K562 (cell line): ENCODE data around the gene HSPB3. TPM values are rescaled to one million over a fixed set of nuclear protein-coding genes. Genes with fewer than 3 reads are reported as not detected.

ENCODE experiments used
- ATAC-seq: fragments of 200-7000 bp; cut with Tn5 transposase; 3 replicates; pipeline ENCODE4 v1.9.1; 2020; ENCODE audit warnings: moderate library complexity
- BruUV-seq: library from RNA; stranded (reverse); fragments of 400-500 nt; replicated peaks from 2 replicates; lab custom pipeline; 2021; lab: Mats Ljungman, UMichigan
- CTCF ChIA-PET: fragments of 300-600 bp; formaldehyde crosslinking; extraction: SDS; loops from one replicate; lab custom pipeline; 2021; ENCODE audit warnings: low intra/inter-chr PET ratio; lab: Yijun Ruan, JAX
- POLR2A ChIA-PET: fragments of 300-600, 350-650 bp; sonication (Branson Sonifier 250); formaldehyde crosslinking; extraction: SDS; loops from one replicate; lab custom pipeline; 2021; ENCODE audit warnings: antibody characterized with exemption, inconsistent platforms; lab: Yijun Ruan, JAX
- DNase-seq, 4 experiments: peaks; one replicate each; pipeline versions ENCODE4 v3.0.0 to v3.0.0-alpha.2; 2011 to 2018; ENCODE audit warnings: low spot score in 3 of 4, mixed read lengths in 3 of 4; ENCODE audit errors: extremely low read depth in 1 of 4
- FAIRE-seq: peaks from 2 replicates; lab custom pipeline; 2011; peaks lifted over from hg19 to GRCh38; lab: Jason Lieb, UNC
- H2AFZ ChIP-seq: 2 replicates; pipeline ENCODE4 v1.6.0; 2011; ENCODE audit warnings: low read depth, low read length, control low read depth, inconsistent platforms
- H3K27ac ChIP-seq: fragments of 200-600 bp; 3 replicates; pipeline ENCODE4 v1.8.0; 2011; ENCODE audit warnings: low read depth, mild to moderate bottlenecking, control low read depth, inconsistent platforms, low read length, moderate library complexity, mixed read lengths; ENCODE audit errors: extremely low read depth
- H3K27me3 ChIP-seq, 2 experiments: fragments of 300-600 bp in 1 of 2; 2 replicates in 1 of 2; 3 replicates in 1 of 2; pipeline versions ENCODE4 v1.6.0 to v1.8.0; 2011; ENCODE audit warnings: inconsistent platforms in 2 of 2, low read length in 2 of 2, mild to moderate bottlenecking in 1 of 2, mixed read lengths in 1 of 2, moderate library complexity in 1 of 2; ENCODE audit not compliant: control insufficient read depth in 2 of 2, insufficient read depth in 2 of 2
- H3K36me3 ChIP-seq: fragments of 300-600 bp; 3 replicates; pipeline ENCODE4 v1.8.0; 2011; ENCODE audit warnings: mild to moderate bottlenecking, low read length, inconsistent platforms; ENCODE audit not compliant: control insufficient read depth, insufficient read depth
- H3K4me1 ChIP-seq, 2 experiments: fragments of 200-600 bp in 1 of 2; replicated peaks in 1 of 2; 2 replicates in 1 of 2; 3 replicates in 1 of 2; pipeline versions ENCODE4 v1.5.1 to v1.8.0; 2011; ENCODE audit warnings: inconsistent platforms in 2 of 2, low read length in 2 of 2, mild to moderate bottlenecking in 1 of 2, mixed read lengths in 1 of 2, moderate library complexity in 1 of 2; ENCODE audit not compliant: control insufficient read depth in 2 of 2, insufficient read depth in 2 of 2
- H3K4me2 ChIP-seq: 2 replicates; pipeline ENCODE4 v1.6.1; 2011; ENCODE audit warnings: low read length, control low read depth, inconsistent platforms, mixed read lengths; ENCODE audit not compliant: insufficient read depth
- H3K4me3 ChIP-seq: fragments of 200-600 bp; sonication (generic), shearing (Covaris generic); 2 replicates; pipeline ENCODE4 v1.5.1; 2016; ENCODE audit warnings: control low read depth, inconsistent platforms
- H3K79me2 ChIP-seq: fragments of 200-600 bp; 3 replicates; pipeline ENCODE4 v1.8.0; 2011; ENCODE audit warnings: low read length, inconsistent platforms; ENCODE audit not compliant: control insufficient read depth, insufficient read depth
- H3K9ac ChIP-seq, 2 experiments: 2 replicates each; pipeline versions ENCODE4 v1.6.0 to v1.6.1; 2011; ENCODE audit warnings: low read depth in 2 of 2, low read length in 2 of 2, control low read depth in 1 of 2, inconsistent platforms in 1 of 2, mild to moderate bottlenecking in 1 of 2, mixed read lengths in 1 of 2; ENCODE audit not compliant: insufficient read depth in 1 of 2
- H3K9me1 ChIP-seq: one replicate; pipeline ENCODE4 v1.6.0; 2011; ENCODE audit warnings: inconsistent platforms, mild to moderate bottlenecking, low read length, moderate library complexity; ENCODE audit not compliant: control insufficient read depth, insufficient read depth
- H3K9me3 ChIP-seq: replicated peaks from 2 replicates; pipeline ENCODE4 v1.5.1; 2011; ENCODE audit warnings: low read depth, low read length, inconsistent platforms; ENCODE audit not compliant: control insufficient read depth, insufficient read depth
- H4K20me1 ChIP-seq: replicated peaks from 2 replicates; pipeline ENCODE4 v1.6.1; 2011; ENCODE audit warnings: low read length, inconsistent platforms, mixed read lengths; ENCODE audit not compliant: control insufficient read depth, insufficient read depth
- CBX8 ChIP-seq: fragments of 200-600 bp; sonication (generic); IDR thresholded peaks from 2 replicates; pipeline ENCODE4 v1.6.1; 2012; ENCODE audit warnings: borderline replicate concordance, mixed run types, low read depth, mild to moderate bottlenecking, moderate library complexity, mixed read lengths, low read length, control low read depth, inconsistent platforms; ENCODE audit not compliant: poor library complexity, severe bottlenecking; ENCODE audit errors: extremely low read depth
- EZH2 ChIP-seq: IDR thresholded peaks from 2 replicates; pipeline ENCODE4 v1.6.1; 2012; ENCODE audit warnings: low read depth, mild to moderate bottlenecking, inconsistent platforms, low read length, borderline replicate concordance
- GATAD2A ChIP-seq: fragments of 450-650 bp; IDR thresholded peaks from 2 replicates; pipeline ENCODE4 v1.6.1; 2017
- GATAD2B ChIP-seq: fragments of 450-650 bp; IDR thresholded peaks from 2 replicates; pipeline ENCODE4 v1.6.1; 2017; ENCODE audit warnings: mild to moderate bottlenecking, borderline replicate concordance
- MECOM ChIP-seq: fragments of 250-450 bp; sonication (Bioruptor Pico); IDR thresholded peaks from 2 replicates; pipeline ENCODE4 v1.8.0; 2022; ENCODE audit warnings: inconsistent platforms
- OTX1 ChIP-seq: fragments of 450-650 bp; formaldehyde crosslinking; IDR thresholded peaks from 2 replicates; pipeline ENCODE4 v1.4.0; 2022; ENCODE audit warnings: mild to moderate bottlenecking
- POLR2AphosphoS2 ChIP-seq: IDR thresholded peaks from 2 replicates; pipeline ENCODE4 v1.6.1; 2012; ENCODE audit warnings: low read length, improper control_type of control experiment
- PTBP1 ChIP-seq: fragments of 200-400 bp; formaldehyde crosslinking; IDR thresholded peaks from 2 replicates; pipeline ENCODE4 v1.6.1; 2017; ENCODE audit warnings: low read depth, low read length
- PTRF ChIP-seq: fragments of 450-650 bp; IDR thresholded peaks from 2 replicates; pipeline ENCODE4 v1.6.1; 2016; ENCODE audit warnings: mild to moderate bottlenecking, missing genetic modification characterization, missing compliant biosample characterization
- PTTG1 ChIP-seq: fragments of 450-650 bp; IDR thresholded peaks from 2 replicates; pipeline ENCODE4 v1.6.1; 2016; ENCODE audit warnings: low read depth, mild to moderate bottlenecking, missing genetic modification characterization, missing compliant biosample characterization
- RBM15 ChIP-seq: fragments of 200-400 bp; formaldehyde crosslinking; IDR thresholded peaks from 2 replicates; pipeline ENCODE4 v1.6.1; 2018; ENCODE audit warnings: mild to moderate bottlenecking, low read length, moderate library complexity; ENCODE audit not compliant: insufficient read depth
- SIRT6 ChIP-seq: IDR thresholded peaks from one replicate; pipeline ENCODE4 v1.6.1; 2012; ENCODE audit warnings: low read depth, mild to moderate bottlenecking, control low read depth, inconsistent platforms, low read length, moderate library complexity
- SMAD1 ChIP-seq: fragments of 150-350 bp; IDR thresholded peaks from 2 replicates; pipeline ENCODE4 v1.6.1; 2014; ENCODE audit warnings: low read length, low read depth; ENCODE audit not compliant: partially characterized antibody
- ZNF644 ChIP-seq: fragments of 200-800 bp; sonication (Bioruptor generic); IDR thresholded peaks from 2 replicates; pipeline ENCODE4 v1.6.1; 2016; ENCODE audit warnings: low read depth, missing genetic modification characterization, missing compliant biosample characterization
- ZSCAN29 ChIP-seq: fragments of 450-650 bp; IDR thresholded peaks from 2 replicates; pipeline ENCODE4 v1.6.1; 2017
- WGBS: fragments of 100-300 bp; shearing (Covaris generic); methylation state at CpG from one replicate; pipeline ENCODE4 v1.1.6; 2016; ENCODE audit warnings: low coverage, mixed read lengths; ENCODE audit not compliant: insufficient coverage; ENCODE audit errors: missing lambda C conversion rate; 5-methylcytosine and 5-hydroxymethylcytosine counted together
- in situ Hi-C: fragments of 300-500 bp; cut with MboI; formaldehyde crosslinking; loops from 4 replicates; pipeline ENCODE4 v1.15.0; 2018; ENCODE audit warnings: inconsistent platforms, mixed read lengths
- intact Hi-C: fragments of 100-400 bp; cut with micrococcal nuclease; formaldehyde crosslinking; loops from 2 replicates; pipeline ENCODE4 v1.14.2; 2022
- polyA plus RNA-seq, 8 experiments: library from polyadenylated mRNA; depleted of rRNA in 4 of 8; stranded (reverse) in 5 of 8; unstranded in 3 of 8; fragments of >200 nt; fragmentation: Nextera tagmentation in 2 of 8; fragmentation: Illumina TruSeq in 1 of 8; extraction: Ambion mirVana in 2 of 8; extraction: Trizol in 1 of 8; gene quantifications; 2 replicates each; pipeline versions ENCODE4 v1.2.1 to v1.2.3, GENCODE V29; 2011 to 2014; ENCODE audit warnings: inconsistent platforms in 1 of 8, missing spikeins in 1 of 8
- total RNA-seq, 7 experiments: library from RNA; depleted of rRNA in 6 of 7; stranded (reverse); fragments of >200 nt in 6 of 7; fragmentation: Illumina TruSeq in 2 of 7; extraction: Trizol in 2 of 7; gene quantifications; 2 replicates each; pipeline versions ENCODE4 v1.2.1 to v1.2.3, GENCODE V29; 2011 to 2021; ENCODE audit warnings: low replicate concordance in 1 of 7
- TF ChIP-seq, protein P1 (sequence below): fragments of 250-450 bp; sonication (Bioruptor Pico); IDR thresholded peaks from 2 replicates; pipeline ENCODE4 v1.9.0; 2021; ENCODE audit warnings: mild to moderate bottlenecking

HSPB3 gene
- total and polyA plus RNA-seq, 9 of the 15 experiments (the other 6 are each of a cell fraction or from before 2014, with no cell fraction given), result 2.4 to 6.3 (median 3.4) TPM

GRCh38 chr5:54421976-54422375 is 33.5 kb upstream of the HSPB3 start:
- Histone ChIP-seq H3K27ac (no peak overlapping the region), H3K4me3 (no peak overlapping the region), H3K9ac (no peak overlapping the region), H3K4me2 (no peak overlapping the region), H3K9me1 (no peaks in the 10 kb centered on the region), H2AFZ (no peak overlapping the region; the same call in 1 of the 2 replicates), H3K4me1 (peaks cover 0 to 4% of the 10 kb centered on the region in 2 experiments; a peak in 1 of 5 replicates)
- no peak for FAIRE-seq
- in situ Hi-C loops, result no loop called here
- CTCF ChIA-PET, result no interaction called here
- 36% methylated on average over 3 of the region's 3 CpGs for WGBS
- no TSS peak for BruUV-seq
- TF ChIP-seq ZSCAN29 (peak; percentile 76), PTBP1 (no peak)
- TF ChIP-seq, all 486 proteins: peak for 1
- Histone ChIP-seq H3K79me2 (peaks cover 2% of the 10 kb centered on the region; the same call in 1 of the 3 replicates), H4K20me1 (no peaks in the 10 kb centered on the region), H3K36me3 (peaks cover 21% of the 10 kb centered on the region), H3K9me3 (peaks cover 2% of the 10 kb centered on the region; the same call in 1 of the 2 replicates), H3K27me3 (no peaks in the 10 kb centered on the region)
- DNase-seq (no peak), ATAC-seq (no peak)
- intact Hi-C loops, result loop anchor here (5.0 kb wide), 1 partner anchor 180 kb away; no protein-coding TSS in a partner anchor
- POLR2A ChIA-PET, result interaction anchor here (0.5 to 1.5 kb wide), 2 partner anchors 103 to 112 kb away, joined by 4 read pairs; partner anchors contain the start of gene ARL15

DNA sequence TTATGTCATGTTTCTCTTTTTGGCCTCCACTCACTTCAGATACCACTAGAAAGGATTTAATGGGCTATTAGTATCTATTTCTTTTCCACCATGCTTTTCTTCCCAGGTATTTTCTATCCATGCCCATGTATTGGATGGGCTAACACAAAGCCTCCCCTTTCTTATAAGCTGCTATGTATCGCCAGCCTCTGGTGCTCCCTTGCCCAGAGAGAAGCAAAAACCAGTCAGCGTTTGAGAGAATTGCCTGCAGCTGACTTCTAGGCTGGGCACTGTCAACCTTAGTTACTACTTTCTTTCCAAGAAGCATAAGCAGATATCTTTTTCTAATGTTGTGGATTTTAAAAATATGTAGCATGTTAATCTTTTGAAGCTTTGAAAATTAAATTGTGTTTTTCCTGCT is 30.2 kb upstream of the HSPB3 start:
- no peaks in the 10 kb centered on the region for H4K20me1 ChIP-seq
- no peaks in the 10 kb centered on the region for H3K9me1 ChIP-seq
- no peak overlapping the region for H3K9ac ChIP-seq
- FAIRE-seq (no peak), ATAC-seq (no peak), DNase-seq (no peak)
- H3K79me2 ChIP-seq, result no peaks in the 10 kb centered on the region
- intact Hi-C loops (no loop called here), in situ Hi-C loops (no loop called here)
- ChIA-PET POLR2A (interaction anchor here (0.7 to 1.3 kb wide), 2 partner anchors 8 to 20 kb away, joined by 3 read pairs; no protein-coding TSS in a partner anchor), CTCF (no interaction called here)
- H3K9me3 ChIP-seq, result no peaks in the 10 kb centered on the region
- H3K27ac ChIP-seq, result no peak overlapping the region
- H3K36me3 ChIP-seq, result peaks cover 16% of the 10 kb centered on the region
- H3K27me3 ChIP-seq, result no peaks in the 10 kb centered on the region
- no peak overlapping the region for H3K4me2 ChIP-seq
- WGBS, result 90% methylated on average over 2 of the region's 2 CpGs
- no peak overlapping the region for H3K4me3 ChIP-seq
- H2AFZ ChIP-seq, result no peak overlapping the region
- BruUV-seq, result no TSS peak
- 0 out of 5 replicates have a peak, but pooled peaks cover 0 to 4% of the 10 kb centered on the region in 2 experiments for H3K4me1 ChIP-seq
- TF ChIP-seq SMAD1, result no peak
- no peak for TF ChIP-seq RBM15
- TF ChIP-seq PTTG1 (tag), result no peak
- no peak for TF ChIP-seq ZNF644 (tag)
- TF ChIP-seq OTX1 (CRISPR knock-in tag), result no peak
- no peak for TF ChIP-seq PTRF
- no peak for TF ChIP-seq GATAD2A
- TF ChIP-seq, protein P1, sequence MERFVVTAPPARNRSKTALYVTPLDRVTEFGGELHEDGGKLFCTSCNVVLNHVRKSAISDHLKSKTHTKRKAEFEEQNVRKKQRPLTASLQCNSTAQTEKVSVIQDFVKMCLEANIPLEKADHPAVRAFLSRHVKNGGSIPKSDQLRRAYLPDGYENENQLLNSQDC (CRISPR knock-in tag), result no peak
- TF ChIP-seq CBX8, result no peak
- TF ChIP-seq MECOM (CRISPR knock-in tag), result no peak
- no peak for TF ChIP-seq SIRT6
- TF ChIP-seq EZH2, result no peak
- TF ChIP-seq POLR2AphosphoS2, result no peak
- TF ChIP-seq GATAD2B, result no peak
